Psoas muscle (tissue), 8 donors: Measurements from ENCODE around the gene ASPSCR1. TPM values are rescaled to one million over a fixed set of nuclear protein-coding genes. Genes with fewer than 3 reads are reported as not detected.

Source experiments
- ATAC-seq, 4 donors: fragments of 200-7000 bp; cut with Tn5 transposase; one replicate each; pipeline ENCODE4 v1.9.1; 2020; ENCODE audit warnings: moderate library complexity in 3 of 4, mild to moderate bottlenecking in 2 of 4
- DNase-seq, 2 donors: peaks; one replicate each; pipeline ENCODE4 v3.0.0-alpha.2; 2020
- H3K27ac ChIP-seq: fragments of 200-600 bp; one replicate; pipeline ENCODE4 v1.8.0; 2022
- H3K27me3 ChIP-seq, 3 donors: fragments of 200-600 bp in 1 of 3; one replicate each; pipeline versions ENCODE4 v1.6.1 to v1.8.0; 2013 to 2022; ENCODE audit warnings: low read length in 2 of 3, mild to moderate bottlenecking in 2 of 3, moderate library complexity in 1 of 3; ENCODE audit not compliant: insufficient read depth in 3 of 3
- H3K36me3 ChIP-seq, 2 donors: fragments of 200-600 bp in 1 of 2; one replicate each; pipeline versions ENCODE4 v1.6.1 to v1.8.0; 2013 to 2022; ENCODE audit warnings: low read depth in 1 of 2, mild to moderate bottlenecking in 1 of 2, moderate library complexity in 1 of 2; ENCODE audit not compliant: insufficient read depth in 1 of 2
- H3K4me1 ChIP-seq: fragments of 200-600 bp; one replicate; pipeline ENCODE4 v1.8.0; 2022
- H3K4me3 ChIP-seq: fragments of 200-600 bp; one replicate; pipeline ENCODE4 v1.8.0; 2022; ENCODE audit warnings: mild to moderate bottlenecking
- H3K9me3 ChIP-seq: fragments of 200-600 bp; one replicate; pipeline ENCODE4 v1.8.0; 2022
- WGBS, 3 donors: extraction: QIAGEN DNeasy Blood & Tissue Kit; methylation state at CpG; one replicate each; pipeline versions ENCODE4 v1.1.6 to v1.1.7; 2013; 5-methylcytosine and 5-hydroxymethylcytosine counted together
- intact Hi-C, 2 donors: fragments of 100-400 bp; cut with DNase I; formaldehyde crosslinking; loops; one replicate each; pipeline versions ENCODE4 v1.11.0 to v1.14.2; 2022
- polyA plus RNA-seq, 3 donors: library from polyadenylated mRNA; stranded (reverse); fragments of 200-250 nt; gene quantifications; one replicate each; pipeline ENCODE4 v1.2.3, GENCODE V29; 2013
- total RNA-seq, 4 donors: library from RNA; stranded (reverse); fragmentation: NEBNext Ultra II Directional in 2 of 4; extraction: Animal tissue kit (Norgen Biotek cat#: 25700) in 2 of 4; gene quantifications; one replicate each; pipeline versions ENCODE4 v1.2.1 to v1.2.4, GENCODE V29; 2021 to 2023
- TF ChIP-seq, protein P1 (sequence below): fragments of 200-600 bp; IDR thresholded peaks from one replicate; pipeline ENCODE4 v1.8.0; 2022; ENCODE audit warnings: antibody characterized with exemption
- donor health status: healthy with polysubstance abuse.
- donor health status: DM: no; HTN: no; CAD: no; lungs with moderate emphysema.
- donor health status: Bipolar disorder and iron deficiency.
- donor health status: healthy.
- donor health status: DM: yes; HTN: yes; CAD: no.
- donor health status: DM: no; HTN: no; CAD: no.
- donor health status: DM: no; HTN: no; CAD: no.
- donor health status: DM: yes; HTN: yes; CAD: no.

Gene ASPSCR1
- total and polyA plus RNA-seq, 7 donors: 27.7 to 37.4 (median 33.0) TPM

DNA sequence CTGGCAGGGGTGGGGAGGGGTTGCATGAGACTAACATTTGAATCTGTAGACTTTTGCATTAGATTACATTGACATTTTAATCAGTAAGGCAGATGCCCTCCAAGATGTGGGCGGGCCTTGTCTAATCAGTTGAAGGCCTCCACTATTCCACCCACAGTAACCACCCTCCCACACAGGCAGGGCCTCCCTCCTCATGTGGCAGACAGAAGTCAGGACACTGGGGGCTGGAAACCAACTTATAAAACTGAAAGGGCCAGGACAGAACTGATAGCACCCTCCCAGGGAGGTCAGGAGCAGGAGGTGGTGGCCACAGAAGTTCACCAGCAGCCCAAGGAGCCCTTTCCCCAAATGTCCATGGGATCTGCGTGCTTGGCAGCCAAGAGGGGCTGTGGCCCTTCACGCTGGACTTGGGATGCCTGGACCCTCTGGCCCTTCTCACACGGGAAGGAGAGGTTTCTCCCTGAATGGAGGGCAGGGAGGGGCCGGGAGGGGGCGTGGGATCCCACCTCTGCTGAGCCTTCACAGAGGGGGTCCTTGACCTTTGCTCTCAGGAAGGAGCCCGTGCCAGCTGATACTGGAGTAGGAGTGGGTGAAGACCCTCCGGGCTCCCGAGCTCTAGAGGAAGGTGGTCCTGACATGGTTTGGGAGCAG lies 45.0 kb upstream of the ASPSCR1 start:
- peaks cover 5% of the 10 kb centered on the region for H3K4me1 ChIP-seq

DNA sequence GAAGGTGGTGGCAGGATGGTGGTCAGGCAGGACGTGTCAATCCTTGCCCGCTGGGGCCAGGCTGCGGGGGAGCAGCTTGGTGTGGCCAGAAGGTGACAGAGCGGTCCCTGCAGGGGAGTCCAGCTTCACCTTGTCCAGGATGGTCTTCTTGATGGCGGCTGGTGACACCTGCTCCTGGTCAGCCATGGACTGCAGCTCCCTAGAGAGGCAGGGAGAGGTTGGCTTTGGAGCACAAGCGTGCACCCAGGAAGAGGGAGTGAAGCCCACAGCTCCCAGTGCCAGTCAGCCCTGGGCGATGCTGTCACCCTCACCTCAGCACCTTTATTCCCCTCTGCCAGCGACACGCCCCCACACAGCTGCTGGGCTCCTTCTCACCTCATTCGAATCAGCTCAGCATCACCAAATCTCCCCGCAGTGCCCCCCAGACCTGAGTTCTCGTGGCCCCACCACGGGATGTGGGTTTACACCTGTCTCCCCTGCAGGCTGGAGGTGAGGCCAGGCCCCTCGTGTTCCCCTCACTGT lies 44.2 kb upstream of the ASPSCR1 start:
- TF ChIP-seq, protein P1, sequence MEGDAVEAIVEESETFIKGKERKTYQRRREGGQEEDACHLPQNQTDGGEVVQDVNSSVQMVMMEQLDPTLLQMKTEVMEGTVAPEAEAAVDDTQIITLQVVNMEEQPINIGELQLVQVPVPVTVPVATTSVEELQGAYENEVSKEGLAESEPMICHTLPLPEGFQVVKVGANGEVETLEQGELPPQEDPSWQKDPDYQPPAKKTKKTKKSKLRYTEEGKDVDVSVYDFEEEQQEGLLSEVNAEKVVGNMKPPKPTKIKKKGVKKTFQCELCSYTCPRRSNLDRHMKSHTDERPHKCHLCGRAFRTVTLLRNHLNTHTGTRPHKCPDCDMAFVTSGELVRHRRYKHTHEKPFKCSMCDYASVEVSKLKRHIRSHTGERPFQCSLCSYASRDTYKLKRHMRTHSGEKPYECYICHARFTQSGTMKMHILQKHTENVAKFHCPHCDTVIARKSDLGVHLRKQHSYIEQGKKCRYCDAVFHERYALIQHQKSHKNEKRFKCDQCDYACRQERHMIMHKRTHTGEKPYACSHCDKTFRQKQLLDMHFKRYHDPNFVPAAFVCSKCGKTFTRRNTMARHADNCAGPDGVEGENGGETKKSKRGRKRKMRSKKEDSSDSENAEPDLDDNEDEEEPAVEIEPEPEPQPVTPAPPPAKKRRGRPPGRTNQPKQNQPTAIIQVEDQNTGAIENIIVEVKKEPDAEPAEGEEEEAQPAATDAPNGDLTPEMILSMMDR: no peak

More for the DNA sequence above, 45.0 kb upstream of the ASPSCR1 start:
- Histone ChIP-seq H3K27me3 (no peaks in the 10 kb centered on the region), H3K9me3 (no peaks in the 10 kb centered on the region), H3K36me3 (peaks cover 0 to 3% of the 10 kb centered on the region in 2 donors), H3K4me3 (no peak overlapping the region), H3K27ac (no peak overlapping the region)
- WGBS, 3 donors: 85 to 89% (median 87%) methylated on average over 8 to 9 of the region's 9 CpGs
- intact Hi-C loops: no loop called here
- TF ChIP-seq, protein P1: no peak
- no peak for DNase-seq
- no peak for ATAC-seq

GRCh38 chr17:81934098-81934757 lies 43.2 kb upstream of the ASPSCR1 start:
- Histone ChIP-seq H3K9me3 (no peaks in the 10 kb centered on the region), H3K4me1 (peaks cover 23% of the 10 kb centered on the region), H3K36me3 (peaks cover 0 to 6% of the 10 kb centered on the region in 2 donors), H3K27me3 (no peaks in the 10 kb centered on the region), H3K4me3 (no peak overlapping the region), H3K27ac (no peak overlapping the region)
- intact Hi-C loops: no loop called here
- ATAC-seq (no peak), DNase-seq (no peak)
- TF ChIP-seq, protein P1: no peak
- 77 to 87% (median 80%) methylated on average over 23 of the region's 23 CpGs for WGBS, 3 donors

More for the DNA sequence above, 44.2 kb upstream of the ASPSCR1 start:
- peaks cover 13% of the 10 kb centered on the region for H3K4me1 ChIP-seq
- no peak for ATAC-seq
- no peaks in the 10 kb centered on the region for H3K27me3 ChIP-seq
- no peak for DNase-seq
- WGBS, 3 donors: 82 to 89% (median 85%) methylated on average over 14 of the region's 14 CpGs
- H3K4me3 ChIP-seq: no peak overlapping the region
- intact Hi-C loops: no loop called here
- no peak overlapping the region for H3K27ac ChIP-seq
- H3K36me3 ChIP-seq: peaks cover 0 to 3% of the 10 kb centered on the region in 2 donors
- H3K9me3 ChIP-seq: no peaks in the 10 kb centered on the region

DNA sequence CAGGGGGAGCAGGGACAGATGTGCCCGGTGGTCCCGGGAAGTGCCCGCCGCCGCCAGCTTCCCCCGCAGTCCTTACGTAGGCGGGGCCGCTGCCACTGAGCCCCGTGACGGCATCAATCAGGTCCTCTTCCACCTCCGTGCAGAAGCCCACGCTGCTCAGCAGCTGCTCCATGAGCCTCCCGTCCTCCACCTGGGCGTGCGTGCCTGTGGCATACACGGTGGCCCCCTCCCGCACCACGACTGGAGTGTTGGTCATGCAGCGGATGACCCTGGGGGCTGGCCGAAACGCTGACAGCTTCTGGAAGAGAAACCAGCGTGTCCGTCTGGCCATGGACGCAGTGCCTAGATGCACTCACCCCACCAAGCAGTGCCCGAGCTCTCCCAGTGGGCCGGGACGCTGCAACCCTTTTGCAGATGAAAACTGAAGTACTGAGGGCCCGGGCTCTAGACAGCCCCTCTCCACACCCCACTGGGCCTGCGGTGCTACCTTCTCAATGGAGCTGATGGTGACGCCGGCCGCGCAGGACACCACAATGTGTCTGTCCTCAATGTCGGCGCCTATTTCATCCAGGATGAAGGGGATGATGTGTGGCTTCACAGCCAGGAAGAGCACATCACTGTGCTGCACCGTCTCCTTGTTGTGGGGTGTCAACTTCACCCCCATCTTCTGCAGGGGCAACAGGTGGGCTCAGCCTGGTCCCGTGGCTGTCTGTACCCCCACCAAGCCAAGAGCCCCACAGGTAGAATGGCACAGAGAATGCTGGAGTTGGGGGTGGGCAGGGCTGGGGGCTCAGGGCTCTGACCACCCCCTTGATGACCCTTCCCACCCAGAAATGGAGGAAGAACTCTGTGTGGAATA lies 42.4 kb upstream of the ASPSCR1 start:
- WGBS, 3 donors: 84 to 89% (median 88%) methylated on average over 38 of the region's 38 CpGs
- no peak overlapping the region for H3K27ac ChIP-seq
- no peaks in the 10 kb centered on the region for H3K9me3 ChIP-seq
- intact Hi-C loops: loop anchor here in 1 of 2 donors (5.0 kb wide), 1 partner anchor 68 kb away; no protein-coding TSS in a partner anchor
- H3K36me3 ChIP-seq: peaks cover 0 to 6% of the 10 kb centered on the region in 2 donors
- TF ChIP-seq, protein P1: no peak
- DNase-seq (peak in 1 of 2 donors; percentile 13), ATAC-seq (no peak)
- H3K4me3 ChIP-seq: no peak overlapping the region
- H3K4me1 ChIP-seq: peaks cover 23% of the 10 kb centered on the region
- no peaks in the 10 kb centered on the region for H3K27me3 ChIP-seq
